Effector memory CD8-positive, alpha-beta T cell (primary cell): ENCODE measurements around the gene ABCA13.

Experiments
- ATAC-seq: fragments of 150-1000 bp; cut with Tn5 transposase; replicated peaks from 2 replicates; pipeline ENCODE4 v1.10.0; 2021; ENCODE audit warnings: mild to moderate bottlenecking, moderate library complexity
- DNase-seq, 3 experiments: peaks; one replicate each; pipeline ENCODE4 v3.0.0; 2021
- H3K27ac Mint-ChIP-seq, 2 donors: one replicate each; pipeline ENCODE4 v1.8.0; 2022; ENCODE audit warnings: mild to moderate bottlenecking in 2 of 2, mixed read lengths in 2 of 2, moderate library complexity in 2 of 2
- H3K27me3 Mint-ChIP-seq, 2 donors: one replicate each; pipeline ENCODE4 v1.8.0; 2022; ENCODE audit warnings: mixed read lengths in 2 of 2
- H3K36me3 Mint-ChIP-seq: one replicate; pipeline ENCODE4 v1.8.0; 2022; ENCODE audit warnings: mild to moderate bottlenecking, moderate library complexity, mixed read lengths; ENCODE audit not compliant: insufficient read depth
- H3K4me1 Mint-ChIP-seq, 2 donors: one replicate each; pipeline ENCODE4 v1.8.0; 2022; ENCODE audit warnings: low read depth in 2 of 2, mixed read lengths in 2 of 2
- H3K4me3 Mint-ChIP-seq, 2 donors: one replicate each; pipeline ENCODE4 v1.8.0; 2022; ENCODE audit warnings: mild to moderate bottlenecking in 2 of 2, mixed read lengths in 2 of 2, moderate library complexity in 2 of 2
- H3K9me3 Mint-ChIP-seq, 2 donors: one replicate each; pipeline ENCODE4 v1.8.0; 2022; ENCODE audit warnings: mixed read lengths in 2 of 2

ABCA13 gene

GRCh38 chr7:48389977-48390376 lies 218.7 kb downstream of the ABCA13 start:
- no peaks in the 10 kb centered on the region for H3K36me3 Mint-ChIP-seq
- no peaks in the 10 kb centered on the region for H3K4me1 Mint-ChIP-seq
- DNase-seq: no peak
- ATAC-seq: no peak
- no peak overlapping the region for H3K4me3 Mint-ChIP-seq
- H3K27me3 Mint-ChIP-seq: no peaks in the 10 kb centered on the region
- no peak overlapping the region for H3K27ac Mint-ChIP-seq
- peaks cover 4 to 16% of the 10 kb centered on the region in 2 donors for H3K9me3 Mint-ChIP-seq

- H3K4me3 Mint-ChIP-seq: no peak overlapping the region
- H3K4me1 Mint-ChIP-seq: no peaks in the 10 kb centered on the region
- H3K9me3 Mint-ChIP-seq: peaks cover 4 to 16% of the 10 kb centered on the region in 2 donors
- H3K27me3 Mint-ChIP-seq: no peaks in the 10 kb centered on the region
- DNase-seq (no peak), ATAC-seq (no peak)
- no peaks in the 10 kb centered on the region for H3K36me3 Mint-ChIP-seq
- H3K27ac Mint-ChIP-seq: no peak overlapping the region
Observed at GRCh38 chr7:48390388-48391327, 219.4 kb downstream of the ABCA13 start.

- ATAC-seq (no peak), DNase-seq (no peak)
- no peaks in the 10 kb centered on the region for H3K36me3 Mint-ChIP-seq
- no peaks in the 10 kb centered on the region for H3K4me1 Mint-ChIP-seq
- no peak overlapping the region for H3K27ac Mint-ChIP-seq
- no peak overlapping the region for H3K4me3 Mint-ChIP-seq
- peaks cover 0 to 8% of the 10 kb centered on the region in 2 donors for H3K9me3 Mint-ChIP-seq
- H3K27me3 Mint-ChIP-seq: no peaks in the 10 kb centered on the region
Observed at GRCh38 chr7:48398191-48398590, 226.9 kb downstream of the ABCA13 start.

GRCh38 chr7:48402721-48403120 lies 231.5 kb downstream of the ABCA13 start:
- no peaks in the 10 kb centered on the region for H3K4me1 Mint-ChIP-seq
- H3K27ac Mint-ChIP-seq: no peak overlapping the region
- no peaks in the 10 kb centered on the region for H3K27me3 Mint-ChIP-seq
- ATAC-seq (no peak), DNase-seq (no peak)
- no peaks in the 10 kb centered on the region for H3K9me3 Mint-ChIP-seq
- no peak overlapping the region for H3K4me3 Mint-ChIP-seq
- H3K36me3 Mint-ChIP-seq: no peaks in the 10 kb centered on the region

- Mint-ChIP-seq H3K27ac (no peak overlapping the region), H3K27me3 (no peaks in the 10 kb centered on the region), H3K36me3 (peaks cover 3% of the 10 kb centered on the region), H3K4me1 (no peaks in the 10 kb centered on the region), H3K9me3 (no peaks in the 10 kb centered on the region), H3K4me3 (no peak overlapping the region)
- no peak for ATAC-seq
- DNase-seq: no peak
Observed at GRCh38 chr7:48408731-48409130, 237.5 kb downstream of the ABCA13 start.

GRCh38 chr7:48411619-48412018 lies 240.4 kb downstream of the ABCA13 start:
- no peak for ATAC-seq
- no peak overlapping the region for H3K27ac Mint-ChIP-seq
- no peaks in the 10 kb centered on the region for H3K27me3 Mint-ChIP-seq
- H3K4me1 Mint-ChIP-seq: no peaks in the 10 kb centered on the region
- H3K4me3 Mint-ChIP-seq: no peak overlapping the region
- DNase-seq: no peak
- peaks cover 3% of the 10 kb centered on the region for H3K36me3 Mint-ChIP-seq
- H3K9me3 Mint-ChIP-seq: peaks cover 0 to 2% of the 10 kb centered on the region in 2 donors

- Mint-ChIP-seq H3K27me3 (no peaks in the 10 kb centered on the region), H3K4me1 (no peaks in the 10 kb centered on the region)
Observed at GRCh38 chr7:48414011-48414732, 242.9 kb downstream of the ABCA13 start.

GRCh38 chr7:48416327-48416908 lies 245.2 kb downstream of the ABCA13 start:
- H3K27me3 Mint-ChIP-seq: no peaks in the 10 kb centered on the region
- H3K9me3 Mint-ChIP-seq: peaks cover 0 to 2% of the 10 kb centered on the region in 2 donors
- H3K4me1 Mint-ChIP-seq: no peaks in the 10 kb centered on the region
- no peak for DNase-seq
- no peak overlapping the region for H3K4me3 Mint-ChIP-seq
- no peaks in the 10 kb centered on the region for H3K36me3 Mint-ChIP-seq
- no peak for ATAC-seq
- H3K27ac Mint-ChIP-seq: no peak overlapping the region

More at GRCh38 chr7:48414011-48414732, 242.9 kb downstream of the ABCA13 start:
- Mint-ChIP-seq H3K27ac (no peak overlapping the region), H3K36me3 (no peaks in the 10 kb centered on the region), H3K4me3 (no peak overlapping the region), H3K9me3 (peaks cover 0 to 2% of the 10 kb centered on the region in 2 donors)
- DNase-seq (no peak), ATAC-seq (no peak)

GRCh38 chr7:48419401-48419800 lies 248.1 kb downstream of the ABCA13 start:
- ATAC-seq: no peak
- Mint-ChIP-seq H3K27ac (no peak overlapping the region), H3K4me3 (no peak overlapping the region), H3K36me3 (no peaks in the 10 kb centered on the region), H3K9me3 (no peaks in the 10 kb centered on the region), H3K4me1 (no peaks in the 10 kb centered on the region), H3K27me3 (no peaks in the 10 kb centered on the region)
- no peak for DNase-seq

- no peak overlapping the region for H3K4me3 Mint-ChIP-seq
- no peak for ATAC-seq
Observed at GRCh38 chr7:48420206-48420605, 248.9 kb downstream of the ABCA13 start.

GRCh38 chr7:48421357-48421756 lies 250.1 kb downstream of the ABCA13 start:
- H3K4me1 Mint-ChIP-seq: no peaks in the 10 kb centered on the region
- ATAC-seq: no peak
- DNase-seq: no peak
- no peak overlapping the region for H3K4me3 Mint-ChIP-seq
- no peaks in the 10 kb centered on the region for H3K27me3 Mint-ChIP-seq
- H3K36me3 Mint-ChIP-seq: no peaks in the 10 kb centered on the region
- no peaks in the 10 kb centered on the region for H3K9me3 Mint-ChIP-seq
- H3K27ac Mint-ChIP-seq: no peak overlapping the region

More at GRCh38 chr7:48420206-48420605, 248.9 kb downstream of the ABCA13 start:
- no peak for DNase-seq
- Mint-ChIP-seq H3K9me3 (no peaks in the 10 kb centered on the region), H3K27me3 (no peaks in the 10 kb centered on the region), H3K27ac (no peak overlapping the region), H3K36me3 (no peaks in the 10 kb centered on the region), H3K4me1 (no peaks in the 10 kb centered on the region)

GRCh38 chr7:48424731-48425130 lies 253.5 kb downstream of the ABCA13 start:
- no peaks in the 10 kb centered on the region for H3K36me3 Mint-ChIP-seq
- H3K4me1 Mint-ChIP-seq: no peaks in the 10 kb centered on the region

GRCh38 chr7:48426331-48426965 lies 255.2 kb downstream of the ABCA13 start:
- no peak overlapping the region for H3K4me3 Mint-ChIP-seq
- ATAC-seq (no peak), DNase-seq (no peak)
- no peaks in the 10 kb centered on the region for H3K9me3 Mint-ChIP-seq
- H3K27ac Mint-ChIP-seq: no peak overlapping the region
- no peaks in the 10 kb centered on the region for H3K36me3 Mint-ChIP-seq
- no peaks in the 10 kb centered on the region for H3K4me1 Mint-ChIP-seq
- H3K27me3 Mint-ChIP-seq: no peaks in the 10 kb centered on the region

More at GRCh38 chr7:48424731-48425130, 253.5 kb downstream of the ABCA13 start:
- no peaks in the 10 kb centered on the region for H3K9me3 Mint-ChIP-seq
- no peak overlapping the region for H3K27ac Mint-ChIP-seq
- no peaks in the 10 kb centered on the region for H3K27me3 Mint-ChIP-seq
- ATAC-seq: no peak
- DNase-seq: no peak
- no peak overlapping the region for H3K4me3 Mint-ChIP-seq
